ENCODE measurements around the gene CDX4.

GRCh38 chrX:73401591-73402266 is 45.1 kb upstream of the CDX4 start:
- TF ChIP-seq CREB5 (CRISPR knock-in tag; IDR thresholded peaks at IDR 0.05; ENCODE audit: low read depth) (no peak), ARNTL (CRISPR knock-in tag; IDR thresholded peaks at IDR 0.05; ENCODE audit: borderline replicate concordance, low read depth) (no peak), ISL1 (CRISPR knock-in tag; IDR thresholded peaks at IDR 0.05) (no peak), ZC3H10 (CRISPR knock-in tag; IDR thresholded peaks at IDR 0.05) (no peak), OSR1 (CRISPR knock-in tag; IDR thresholded peaks at IDR 0.05) (no peak), CSDC2 (CRISPR knock-in tag; IDR thresholded peaks at IDR 0.05) (no peak), RARB (CRISPR knock-in tag; IDR thresholded peaks at IDR 0.05) (no peak), SNAI2 (CRISPR knock-in tag; IDR thresholded peaks at IDR 0.05) (no peak)
